ENCODE results near the gene VRK3. TPM values are rescaled to one million over a fixed set of nuclear protein-coding genes. Genes with fewer than 3 reads are reported as not detected.
A peak's percentile ranks its signal among the peaks of the same experiment; 100 is the strongest.

Gene VRK3
- total and polyA plus RNA-seq, 9 donors, result 26.1 to 52.5 (median 34.0) TPM

DNA sequence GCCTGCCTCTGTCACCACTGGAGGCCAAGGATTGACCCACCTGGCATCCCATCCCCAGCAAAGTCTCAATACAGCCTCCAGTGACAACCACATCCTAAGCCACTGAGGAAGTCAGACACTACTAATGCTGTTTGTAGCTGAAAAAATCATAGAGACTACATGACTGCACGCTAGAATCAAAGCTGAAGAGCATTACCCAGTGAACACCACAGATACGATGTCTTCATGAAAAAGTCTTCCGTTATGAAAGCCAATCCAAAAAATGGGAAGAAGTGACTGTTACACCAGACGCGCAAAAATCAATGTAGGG lies 84.7 kb downstream of the VRK3 start:
- no peaks in the 10 kb centered on the region for H3K9me3 ChIP-seq
- peak overlapping the region in 1 of 2 donors; percentile 51 for H3K27ac ChIP-seq
- intact Hi-C loops (cut with DNase I), result no loop called here
- peaks cover 11% of the 10 kb centered on the region for H3K4me1 ChIP-seq (ENCODE audit: insufficient read depth)
- no peak overlapping the region for H3K4me3 ChIP-seq
- no peaks in the 10 kb centered on the region for H3K36me3 ChIP-seq
- H3K27me3 ChIP-seq, result no peaks in the 10 kb centered on the region
- 85 to 93% (median 90%) methylated on average over 5 of the region's 5 CpGs for WGBS, 3 donors
- DNase-seq, result no peak
- TF ChIP-seq, protein P1, sequence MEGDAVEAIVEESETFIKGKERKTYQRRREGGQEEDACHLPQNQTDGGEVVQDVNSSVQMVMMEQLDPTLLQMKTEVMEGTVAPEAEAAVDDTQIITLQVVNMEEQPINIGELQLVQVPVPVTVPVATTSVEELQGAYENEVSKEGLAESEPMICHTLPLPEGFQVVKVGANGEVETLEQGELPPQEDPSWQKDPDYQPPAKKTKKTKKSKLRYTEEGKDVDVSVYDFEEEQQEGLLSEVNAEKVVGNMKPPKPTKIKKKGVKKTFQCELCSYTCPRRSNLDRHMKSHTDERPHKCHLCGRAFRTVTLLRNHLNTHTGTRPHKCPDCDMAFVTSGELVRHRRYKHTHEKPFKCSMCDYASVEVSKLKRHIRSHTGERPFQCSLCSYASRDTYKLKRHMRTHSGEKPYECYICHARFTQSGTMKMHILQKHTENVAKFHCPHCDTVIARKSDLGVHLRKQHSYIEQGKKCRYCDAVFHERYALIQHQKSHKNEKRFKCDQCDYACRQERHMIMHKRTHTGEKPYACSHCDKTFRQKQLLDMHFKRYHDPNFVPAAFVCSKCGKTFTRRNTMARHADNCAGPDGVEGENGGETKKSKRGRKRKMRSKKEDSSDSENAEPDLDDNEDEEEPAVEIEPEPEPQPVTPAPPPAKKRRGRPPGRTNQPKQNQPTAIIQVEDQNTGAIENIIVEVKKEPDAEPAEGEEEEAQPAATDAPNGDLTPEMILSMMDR (IDR thresholded peaks at IDR 0.05), result no peak
- TF ChIP-seq POLR2A (IDR thresholded peaks at IDR 0.05) (no peak), EP300 (IDR thresholded peaks at IDR 0.05) (no peak)

DNA sequence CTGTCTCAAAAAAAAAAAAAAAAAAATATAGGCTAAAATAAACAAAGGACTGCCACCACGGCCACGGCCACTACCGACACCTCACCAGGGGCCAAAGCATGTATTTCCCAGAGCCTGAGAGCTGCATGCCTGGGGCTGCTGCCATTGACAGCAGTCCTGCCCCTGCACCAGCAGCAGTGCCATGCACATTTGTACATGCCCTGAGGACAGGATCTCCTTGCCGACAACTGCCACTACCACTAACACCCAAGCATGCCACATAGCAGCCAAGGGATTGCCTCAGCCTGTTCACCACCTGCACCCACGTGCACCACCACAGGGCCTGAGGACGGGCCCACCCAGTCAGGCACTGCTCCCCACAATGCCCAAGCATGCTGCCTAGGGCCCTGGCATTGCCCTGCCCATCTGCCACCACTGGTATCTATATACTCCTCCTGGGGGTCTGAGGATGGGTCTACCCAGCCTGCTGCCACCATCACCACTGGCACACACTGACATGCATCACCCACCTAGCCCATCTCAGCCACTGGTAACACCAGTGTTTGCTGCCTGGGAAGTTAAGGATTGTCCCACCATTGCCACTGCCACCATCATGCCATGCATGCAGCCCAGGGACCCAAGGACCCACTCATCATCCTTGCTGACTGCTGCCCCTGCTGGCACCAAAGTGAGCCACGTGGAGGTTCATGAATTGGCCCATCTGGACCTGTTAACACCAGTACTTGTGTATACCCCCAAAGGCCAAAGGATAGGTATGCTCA lies 85.3 kb downstream of the VRK3 start:
- TF ChIP-seq, protein P1 (IDR thresholded peaks at IDR 0.05), result no peak
- no peak for TF ChIP-seq POLR2A (IDR thresholded peaks at IDR 0.05)
- TF ChIP-seq EP300 (IDR thresholded peaks at IDR 0.05), result no peak
- Histone ChIP-seq H3K27ac (peak overlapping the region in 1 of 2 donors; percentile 51), H3K9me3 (no peaks in the 10 kb centered on the region), H3K4me3 (no peak overlapping the region), H3K36me3 (no peaks in the 10 kb centered on the region), H3K4me1 (ENCODE audit: insufficient read depth) (peaks cover 11% of the 10 kb centered on the region), H3K27me3 (no peaks in the 10 kb centered on the region)
- no peak for DNase-seq
- intact Hi-C loops (cut with DNase I), result loop anchor here in 2 of 4 donors (2.0 to 5.0 kb wide), 2 partner anchors 39 to 42 kb away; no protein-coding TSS in a partner anchor
- 78 to 86% (median 81%) methylated on average over 7 of the region's 7 CpGs for WGBS, 3 donors

DNA sequence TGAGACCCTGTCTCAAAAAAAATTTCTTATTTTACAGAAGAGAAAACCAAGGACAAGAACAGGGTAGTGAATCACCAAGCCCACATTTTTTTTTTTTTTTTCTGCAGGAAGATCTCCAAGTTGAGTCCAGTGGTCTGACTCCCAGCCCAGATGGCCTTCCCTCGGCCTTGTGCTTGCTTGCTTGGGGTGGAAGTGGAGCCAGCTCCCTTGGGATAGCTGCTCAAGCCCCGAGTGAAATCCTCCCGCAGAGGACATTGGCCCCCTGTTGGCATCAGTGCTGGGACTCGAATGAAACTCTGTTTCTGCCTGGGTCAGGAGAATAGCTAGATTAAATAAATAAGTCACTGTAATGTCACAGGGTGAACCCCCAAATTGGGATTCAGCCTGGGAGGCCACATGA lies 86.5 kb downstream of the VRK3 start:
- Histone ChIP-seq H3K9me3 (no peaks in the 10 kb centered on the region), H3K4me3 (no peak overlapping the region), H3K27me3 (no peaks in the 10 kb centered on the region), H3K4me1 (ENCODE audit: insufficient read depth) (peaks cover 9% of the 10 kb centered on the region), H3K36me3 (no peaks in the 10 kb centered on the region), H3K27ac (peak overlapping the region in 1 of 2 donors; percentile 31)
- DNase-seq, result peak in 4 of 5 donors; percentile 54 to 70 (median 66)
- intact Hi-C loops (cut with DNase I), result loop anchor here in 2 of 4 donors (2.0 to 5.0 kb wide), 2 partner anchors 40 to 44 kb away; no protein-coding TSS in a partner anchor
- TF ChIP-seq POLR2A (IDR thresholded peaks at IDR 0.05) (no peak), EP300 (IDR thresholded peaks at IDR 0.05) (no peak)
- TF ChIP-seq, protein P1 (IDR thresholded peaks at IDR 0.05), result no peak
- WGBS, 3 donors, result 1 to 17% (median 8%) methylated on average over 4 of the region's 4 CpGs

DNA sequence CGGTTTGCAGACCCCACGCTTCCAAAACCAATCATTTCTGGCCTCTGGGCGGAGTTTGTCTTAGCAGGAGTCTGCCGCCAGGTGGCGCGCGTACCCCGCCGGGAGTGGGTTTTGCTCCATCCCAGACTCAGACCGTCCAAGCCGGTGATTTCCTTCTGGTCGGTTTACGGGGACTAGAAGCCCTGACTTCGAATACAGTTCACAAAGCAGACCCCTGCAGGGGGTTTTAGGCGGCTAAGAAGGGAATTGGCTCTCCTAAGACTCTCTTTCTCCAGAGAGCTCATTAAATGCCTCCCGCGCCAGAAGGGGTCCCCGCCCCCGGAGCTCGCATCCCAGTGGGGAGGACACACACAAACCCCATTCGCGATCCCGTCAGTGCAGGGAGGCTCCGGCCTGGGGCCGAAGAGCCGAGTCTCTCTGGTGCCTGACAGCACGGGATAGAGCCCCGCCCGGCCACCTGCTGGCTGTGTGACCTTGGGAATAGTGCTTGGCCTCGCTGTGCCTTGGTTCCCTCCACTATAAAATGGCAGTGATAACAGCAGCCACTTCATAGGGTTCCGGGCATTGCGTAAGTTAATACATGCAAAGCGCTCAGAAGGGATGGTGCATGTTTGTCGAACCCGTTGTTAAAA lies 87.3 kb downstream of the VRK3 start:
- TF ChIP-seq, protein P1 (IDR thresholded peaks at IDR 0.05), result peak; percentile 95 to 98 (median 97)
- TF ChIP-seq EP300 (IDR thresholded peaks at IDR 0.05) (no peak), POLR2A (IDR thresholded peaks at IDR 0.05) (no peak)
- peaks cover 9% of the 10 kb centered on the region for H3K4me1 ChIP-seq (ENCODE audit: insufficient read depth)
- no peak overlapping the region for H3K4me3 ChIP-seq
- DNase-seq, result peak; percentile 81 to 91 (median 90)
- peak overlapping the region; percentile 31 to 40 for H3K27ac ChIP-seq
- intact Hi-C loops (cut with DNase I), result loop anchor here (2.0 to 5.0 kb wide), 5 partner anchors 41 to 47 kb away; no protein-coding TSS in a partner anchor
- no peaks in the 10 kb centered on the region for H3K36me3 ChIP-seq
- WGBS, 3 donors, result 7 to 11% (median 7%) methylated on average over 35 of the region's 35 CpGs
- H3K27me3 ChIP-seq, result no peaks in the 10 kb centered on the region
- no peaks in the 10 kb centered on the region for H3K9me3 ChIP-seq

All from ovary (tissue), 9 donors.